Activated CD8-positive, alpha-beta T cell treated with anti-CD3 and anti-CD28 coated beads for 36 hours (primary cell): ENCODE results near the gene KCNS3. TPM values are rescaled to one million over a fixed set of nuclear protein-coding genes. Genes with fewer than 3 reads are reported as not detected.

ENCODE experiments used
- ATAC-seq: fragments of 200-7000 bp; cut with Tn5 transposase; one replicate; pipeline ENCODE4 v1.10.0; 2021; ENCODE audit warnings: mild to moderate bottlenecking, moderate library complexity
- CTCF ChIA-PET: fragments of 350-600 bp; sonication (Branson Sonifier 250); formaldehyde crosslinking; loops from one replicate; lab custom pipeline; 2021; ENCODE audit warnings: antibody characterized with exemption; lab: Charles Lee
- POLR2A ChIA-PET: fragments of 350-600 bp; sonication (Branson Sonifier 250); formaldehyde crosslinking; loops from one replicate; lab custom pipeline; 2021; ENCODE audit warnings: antibody characterized with exemption; lab: Charles Lee
- DNase-seq: peaks from one replicate; pipeline ENCODE4 v3.0.0-alpha.2; 2020
- H3K27ac Mint-ChIP-seq: one replicate; pipeline ENCODE4 v1.8.0; 2021; ENCODE audit warnings: mild to moderate bottlenecking, mixed read lengths
- H3K27me3 Mint-ChIP-seq: one replicate; pipeline ENCODE4 v1.8.0; 2021; ENCODE audit warnings: mixed read lengths
- H3K36me3 Mint-ChIP-seq: one replicate; pipeline ENCODE4 v1.8.0; 2021; ENCODE audit warnings: low read depth, mixed read lengths
- H3K4me1 Mint-ChIP-seq: one replicate; pipeline ENCODE4 v1.8.0; 2021; ENCODE audit warnings: low read depth, mixed read lengths
- H3K4me3 Mint-ChIP-seq: one replicate; pipeline ENCODE4 v1.8.0; 2021; ENCODE audit warnings: mild to moderate bottlenecking, moderate library complexity, mixed read lengths
- H3K9me3 Mint-ChIP-seq: one replicate; pipeline ENCODE4 v1.8.0; 2021; ENCODE audit warnings: mixed read lengths
- CTCF ChIP-seq: fragments of 200-600 bp; IDR thresholded peaks from one replicate; pipeline ENCODE4 v1.8.0; 2022; ENCODE audit warnings: antibody characterized with exemption, mild to moderate bottlenecking
- intact Hi-C: fragments of 100-400 bp; cut with micrococcal nuclease; formaldehyde crosslinking; loops from one replicate; pipeline ENCODE4 v1.10.0; 2022
- total RNA-seq, 2 experiments: library from RNA; stranded (reverse); gene quantifications; one replicate each; pipeline ENCODE4 v1.2.3, GENCODE V29; 2021

KCNS3 gene
- total RNA-seq, 2 experiments from 2014 or later, result not detected

GRCh38 chr2:17916584-17916983 lies 38.1 kb downstream of the KCNS3 start:
- Mint-ChIP-seq H3K9me3 (no peaks in the 10 kb centered on the region), H3K27ac (no peak overlapping the region), H3K4me3 (no peak overlapping the region), H3K4me1 (no peaks in the 10 kb centered on the region), H3K27me3 (peaks cover 4% of the 10 kb centered on the region), H3K36me3 (no peaks in the 10 kb centered on the region)
- intact Hi-C loops, result no loop called here
- no peak for DNase-seq
- ChIA-PET POLR2A (no interaction called here), CTCF (no interaction called here)
- no peak for TF ChIP-seq CTCF
- ATAC-seq, result no peak

- Mint-ChIP-seq H3K27ac (no peak overlapping the region), H3K36me3 (no peaks in the 10 kb centered on the region), H3K4me1 (no peaks in the 10 kb centered on the region), H3K4me3 (no peak overlapping the region), H3K9me3 (no peaks in the 10 kb centered on the region), H3K27me3 (no peaks in the 10 kb centered on the region)
- ATAC-seq, result no peak
- ChIA-PET POLR2A (no interaction called here), CTCF (no interaction called here)
- intact Hi-C loops, result no loop called here
- no peak for DNase-seq
- TF ChIP-seq CTCF, result no peak
These were observed 40.3 kb downstream of the KCNS3 start for GRCh38 chr2:17918789-17919188.

- POLR2A ChIA-PET, result no interaction called here
These were observed 52.3 kb downstream of the KCNS3 start for GRCh38 chr2:17930773-17931172.

GRCh38 chr2:17933256-17933655 lies 54.8 kb downstream of the KCNS3 start:
- TF ChIP-seq CTCF, result no peak
- H3K4me1 Mint-ChIP-seq, result no peaks in the 10 kb centered on the region
- H3K36me3 Mint-ChIP-seq, result no peaks in the 10 kb centered on the region
- intact Hi-C loops, result no loop called here
- H3K4me3 Mint-ChIP-seq, result no peak overlapping the region
- CTCF ChIA-PET, result no interaction called here
- no peak overlapping the region for H3K27ac Mint-ChIP-seq
- H3K27me3 Mint-ChIP-seq, result peaks cover 6% of the 10 kb centered on the region
- no peaks in the 10 kb centered on the region for H3K9me3 Mint-ChIP-seq
- DNase-seq (no peak), ATAC-seq (no peak)
- POLR2A ChIA-PET, result no interaction called here

More at GRCh38 chr2:17930773-17931172, 52.3 kb downstream of the KCNS3 start:
- Mint-ChIP-seq H3K4me3 (no peak overlapping the region), H3K9me3 (peaks cover 2% of the 10 kb centered on the region), H3K36me3 (no peaks in the 10 kb centered on the region), H3K27me3 (peaks cover 6% of the 10 kb centered on the region), H3K27ac (no peak overlapping the region), H3K4me1 (no peaks in the 10 kb centered on the region)
- no peak for DNase-seq
- CTCF ChIA-PET, result no interaction called here
- no peak for TF ChIP-seq CTCF
- no peak for ATAC-seq
- intact Hi-C loops, result no loop called here

GRCh38 chr2:17934721-17935120 lies 56.3 kb downstream of the KCNS3 start:
- Mint-ChIP-seq H3K27ac (no peak overlapping the region), H3K9me3 (no peaks in the 10 kb centered on the region), H3K27me3 (peaks cover 4% of the 10 kb centered on the region), H3K4me3 (no peak overlapping the region), H3K36me3 (no peaks in the 10 kb centered on the region), H3K4me1 (no peaks in the 10 kb centered on the region)
- no peak for DNase-seq
- intact Hi-C loops, result no loop called here
- ATAC-seq, result no peak
- no peak for TF ChIP-seq CTCF
- ChIA-PET CTCF (no interaction called here), POLR2A (no interaction called here)
